Lower leg skin (tissue), 3 donors: Measurements from ENCODE around the gene PTRH2.

Experiments used
- CTCF ChIP-seq, 3 donors: fragments of 450-650 bp; IDR thresholded peaks; one replicate each; pipeline ENCODE4 v1.5.1; 2016; ENCODE audit warnings: antibody characterized with exemption in 3 of 3, mild to moderate bottlenecking in 3 of 3, moderate library complexity in 2 of 3
- POLR2A ChIP-seq, 2 donors: fragments of 450-650 bp; IDR thresholded peaks; one replicate each; pipeline ENCODE4 v1.6.1; 2016 to 2017; ENCODE audit warnings: antibody characterized with exemption in 2 of 2, mild to moderate bottlenecking in 1 of 2, moderate library complexity in 1 of 2

- TF ChIP-seq CTCF (IDR thresholded peaks at IDR 0.05): no peak
- no peak for TF ChIP-seq POLR2A (IDR thresholded peaks at IDR 0.05)
Observed at GRCh38 chr17:59745040-59745439, 37.8 kb upstream of the PTRH2 start.
